Activated CD8-positive, alpha-beta memory T cell treated with anti-CD3 and anti-CD28 coated beads for 1 hour (primary cell): ENCODE data around the gene TUBGCP3.
"Not testable (repeated sequence)": the region's sequence is repeated elsewhere in the genome, so short reads cannot be mapped to it uniquely, and the experiment has no call there.

Experiments
- DNase-seq, 2 donors: peaks; one replicate each; pipeline ENCODE4 v3.0.0-alpha.2; 2020; ENCODE audit warnings: low read depth in 1 of 2; ENCODE audit errors: extremely low read depth in 1 of 2

The TUBGCP3 gene

GRCh38 chr13:112587764-112588489 lies at the start of gene TUBGCP3:
Gene TUBGCP3, minus strand, starts transcription at chr13:112588153. Its CDS starts 173 bp downstream, at chr13:112587980.
- DNase-seq, result peak; percentile 34 to 65

GRCh38 chr13:112637017-112637801 lies 49.3 kb upstream of the TUBGCP3 start:
- no peak for DNase-seq

GRCh38 chr13:112636401-112636975 lies 48.5 kb upstream of the TUBGCP3 start:
- no peak for DNase-seq

- no peak for DNase-seq
Measured at GRCh38 chr13:112635323-112635722, 47.4 kb upstream of the TUBGCP3 start.

GRCh38 chr13:112634102-112634501 lies 46.1 kb upstream of the TUBGCP3 start:
- no peak for DNase-seq

GRCh38 chr13:112630226-112630625 lies 42.3 kb upstream of the TUBGCP3 start:
- not testable (repeated sequence) for DNase-seq

- DNase-seq, result no peak
Measured at GRCh38 chr13:112629161-112629560, 41.2 kb upstream of the TUBGCP3 start.

GRCh38 chr13:112627613-112628012 lies 39.7 kb upstream of the TUBGCP3 start:
- DNase-seq, result not testable (repeated sequence)

- DNase-seq, result no peak
Measured at GRCh38 chr13:112627161-112627560, 39.2 kb upstream of the TUBGCP3 start.

- no peak for DNase-seq
Measured at GRCh38 chr13:112626761-112627160, 38.8 kb upstream of the TUBGCP3 start.

GRCh38 chr13:112626124-112626523 lies 38.2 kb upstream of the TUBGCP3 start:
- no peak for DNase-seq

- DNase-seq, result no peak
Measured at GRCh38 chr13:112625698-112626097, 37.7 kb upstream of the TUBGCP3 start.

- no peak for DNase-seq
Measured at GRCh38 chr13:112624602-112625430, 36.9 kb upstream of the TUBGCP3 start.

GRCh38 chr13:112624040-112624439 lies 36.1 kb upstream of the TUBGCP3 start:
- DNase-seq, result no peak

- DNase-seq, result no peak
Measured at GRCh38 chr13:112623051-112623711, 35.2 kb upstream of the TUBGCP3 start.

GRCh38 chr13:112622375-112622774 lies 34.4 kb upstream of the TUBGCP3 start:
- DNase-seq, result no peak

- DNase-seq, result no peak
Measured at GRCh38 chr13:112619730-112620631, 32.0 kb upstream of the TUBGCP3 start.

- DNase-seq, result no peak
Measured at GRCh38 chr13:112618501-112618900, 30.5 kb upstream of the TUBGCP3 start.

GRCh38 chr13:112617754-112618375 lies 29.9 kb upstream of the TUBGCP3 start:
- DNase-seq, result no peak
